Stomach (tissue), 9 donors: Measurements from ENCODE around the gene LSG1. TPM values are rescaled to one million over a fixed set of nuclear protein-coding genes. Genes with fewer than 3 reads are reported as not detected.

ENCODE experiments used
- DNase-seq, 2 donors: peaks; one replicate each; pipeline versions ENCODE4 v3.0.0 to v3.0.0-alpha.2; 2013 to 2019
- H3K27ac ChIP-seq, 5 donors: fragments of 200-600 bp in 4 of 5; sonication (generic) in 4 of 5; one replicate each; pipeline ENCODE4 v1.5.1; 2013 to 2019; ENCODE audit warnings: mild to moderate bottlenecking in 1 of 5, moderate library complexity in 1 of 5
- H3K27me3 ChIP-seq, 3 donors: fragments of 200-600 bp; sonication (generic); one replicate each; pipeline ENCODE4 v1.5.1; 2017 to 2019; ENCODE audit warnings: mixed run types in 1 of 3
- H3K36me3 ChIP-seq, 4 donors: fragments of 200-600 bp; sonication (generic); 1 replicate in 3 of 4; 2 replicates in 1 of 4; pipeline ENCODE4 v1.5.1; 2016 to 2019
- H3K4me1 ChIP-seq, 4 donors: fragments of 200-600 bp; sonication (generic); one replicate each; pipeline ENCODE4 v1.5.1; 2016 to 2019
- H3K4me3 ChIP-seq, 4 donors: fragments of 200-600 bp; sonication (generic) in 3 of 4; one replicate each; pipeline ENCODE4 v1.5.1; 2016 to 2019; ENCODE audit warnings: mild to moderate bottlenecking in 1 of 4
- H3K9me3 ChIP-seq, 4 donors: fragments of 200-600 bp; sonication (generic); one replicate each; pipeline ENCODE4 v1.5.1; 2016 to 2019
- CTCF ChIP-seq, 7 experiments: fragments of 450-650 bp in 4 of 7; fragments of 200-600 bp in 3 of 7; sonication (generic) in 3 of 7; IDR thresholded peaks; one replicate each; pipeline ENCODE4 v1.5.1; 2016 to 2019; ENCODE audit warnings: antibody characterized with exemption in 7 of 7, control low read depth in 2 of 7, mild to moderate bottlenecking in 1 of 7
- EP300 ChIP-seq: sonication (generic); formaldehyde crosslinking; IDR thresholded peaks from one replicate; pipeline ENCODE4 v1.6.1; 2017; ENCODE audit warnings: antibody characterized with exemption
- POLR2A ChIP-seq, 4 donors: fragments of 450-650 bp; IDR thresholded peaks; one replicate each; pipeline ENCODE4 v1.6.1; 2016; ENCODE audit warnings: antibody characterized with exemption in 4 of 4, control low read depth in 2 of 4, mild to moderate bottlenecking in 1 of 4, moderate library complexity in 1 of 4
- POLR2AphosphoS5 ChIP-seq, 3 donors: sonication (generic); formaldehyde crosslinking; IDR thresholded peaks; one replicate each; pipeline ENCODE4 v1.6.1; 2016; ENCODE audit warnings: antibody characterized with exemption in 3 of 3
- WGBS, 5 donors: extraction: QIAGEN DNeasy Blood & Tissue Kit in 3 of 5; methylation state at CpG; one replicate each; pipeline versions ENCODE4 v1.1.5 to v1.1.7; 2013 to 2018; 5-methylcytosine and 5-hydroxymethylcytosine counted together
- intact Hi-C: fragments of 100-400 bp; cut with DNase I; formaldehyde crosslinking; loops from one replicate; pipeline ENCODE4 v1.15.1; 2023; ENCODE audit warnings: low total_unique reads
- polyA plus RNA-seq, 3 donors: library from polyadenylated mRNA; stranded (reverse); fragments of 200-250 nt; gene quantifications; one replicate each; pipeline ENCODE4 v1.2.3, GENCODE V29; 2013
- total RNA-seq, 5 donors: library from RNA; depleted of rRNA; stranded (reverse); fragments of >200 nt; gene quantifications; one replicate each; pipeline versions ENCODE4 v1.1.0 to v1.2.3, GENCODE V29; 2014 to 2016
- donor health status: healthy with polysubstance abuse.
- donor health status: Bipolar disorder and iron deficiency.
- donor health status: healthy.

The LSG1 gene
- total and polyA plus RNA-seq, 8 donors = 7.2 to 240 (median 25.8) TPM

- peaks cover 0 to 16% (median 8%) of the 10 kb centered on the region in 4 donors for H3K4me1 ChIP-seq
- TF ChIP-seq CTCF (IDR thresholded peaks at IDR 0.05) = no peak
- no peak for TF ChIP-seq EP300
- TF ChIP-seq POLR2A (IDR thresholded peaks at IDR 0.05) = no peak
- TF ChIP-seq POLR2AphosphoS5 (IDR thresholded peaks at IDR 0.05) = no peak
- H3K4me3 ChIP-seq = no peak overlapping the region
- no peaks in the 10 kb centered on the region for H3K9me3 ChIP-seq
- intact Hi-C loops = no loop called here
- no peaks in the 10 kb centered on the region for H3K27me3 ChIP-seq
- no peak for DNase-seq
- H3K27ac ChIP-seq = no peak overlapping the region
- peaks cover 9 to 25% (median 24%) of the 10 kb centered on the region in 4 donors for H3K36me3 ChIP-seq
- 48 to 69% (median 53%) methylated on average over 3 of the region's 3 CpGs for WGBS, 5 donors
These were observed 34.9 kb downstream of the LSG1 start for GRCh38 chr3:194637066-194637465.

GRCh38 chr3:194633349-194634004 lies 38.5 kb downstream of the LSG1 start, which contains the start of gene TMEM44:
Gene TMEM44 (minus strand): TSS chr3:194633419. CDS start chr3:194633215, 204 bp downstream.
- H3K36me3 ChIP-seq = peaks cover 0 to 11% (median 3%) of the 10 kb centered on the region in 4 donors
- DNase-seq = peak; percentile 75 to 95
- H3K27ac ChIP-seq = peak within 1 kb of the TSS; percentile 65 to 85 (median 79)
- H3K4me3 ChIP-seq = peak within 1 kb of the TSS; percentile 65 to 82 (median 70)
- TF ChIP-seq POLR2AphosphoS5 (IDR thresholded peaks at IDR 0.05) = peak in 2 of 3 donors; percentile 74 to 78
- TF ChIP-seq CTCF (IDR thresholded peaks at IDR 0.05) = peak in 5 of 7 experiments; percentile 15 to 69 (median 39)
- TF ChIP-seq POLR2A (IDR thresholded peaks at IDR 0.05) = no peak
- intact Hi-C loops = no loop called here
- H3K27me3 ChIP-seq = no peaks in the 10 kb centered on the region
- 0 to 2% (median 1%) methylated on average over 18 to 66 of the region's 66 CpGs for WGBS, 5 donors
- H3K4me1 ChIP-seq = peaks cover 0 to 19% (median 8%) of the 10 kb centered on the region in 4 donors
- H3K9me3 ChIP-seq = no peaks in the 10 kb centered on the region

GRCh38 chr3:194632809-194633348 lies 39.1 kb downstream of the LSG1 start:
- Histone ChIP-seq H3K27me3 (no peaks in the 10 kb centered on the region), H3K4me3 (peak overlapping the region; percentile 65 to 82 (median 70)), H3K27ac (peak overlapping the region; percentile 65 to 85 (median 79)), H3K36me3 (peaks cover 0 to 17% (median 8%) of the 10 kb centered on the region in 4 donors), H3K4me1 (peaks cover 0 to 19% (median 8%) of the 10 kb centered on the region in 4 donors), H3K9me3 (no peaks in the 10 kb centered on the region)
- 0 to 3% (median 2%) methylated on average over 24 to 56 of the region's 56 CpGs for WGBS, 5 donors
- peak in 1 of 2 donors; percentile 71 for DNase-seq
- intact Hi-C loops = no loop called here
- TF ChIP-seq POLR2A (IDR thresholded peaks at IDR 0.05) (no peak), EP300 (no peak), CTCF (IDR thresholded peaks at IDR 0.05) (no peak), POLR2AphosphoS5 (IDR thresholded peaks at IDR 0.05) (no peak)

GRCh38 chr3:194632226-194632808 lies 39.7 kb downstream of the LSG1 start:
- Histone ChIP-seq H3K27me3 (no peaks in the 10 kb centered on the region), H3K27ac (peak overlapping the region in 3 of 5 donors; percentile 62 to 84 (median 65)), H3K36me3 (peaks cover 0 to 23% (median 14%) of the 10 kb centered on the region in 4 donors), H3K9me3 (no peaks in the 10 kb centered on the region), H3K4me3 (peak overlapping the region; percentile 65 to 82 (median 70)), H3K4me1 (peaks cover 0 to 19% (median 8%) of the 10 kb centered on the region in 4 donors)
- intact Hi-C loops = no loop called here
- no peak for DNase-seq
- TF ChIP-seq POLR2A (IDR thresholded peaks at IDR 0.05) = no peak
- no peak for TF ChIP-seq EP300
- TF ChIP-seq CTCF (IDR thresholded peaks at IDR 0.05) = no peak
- no peak for TF ChIP-seq POLR2AphosphoS5 (IDR thresholded peaks at IDR 0.05)
- 54 to 69% (median 65%) methylated on average over 9 to 11 of the region's 11 CpGs for WGBS, 5 donors
